Mammary epithelial cell (primary cell): ENCODE results near the gene COL23A1.

Experiments used
- EZH2 ChIP-seq: IDR thresholded peaks from 2 replicates; pipeline ENCODE4 v1.6.1; 2012; ENCODE audit warnings: low read length, inconsistent platforms, borderline replicate concordance
- TF ChIP-seq, protein P1 (sequence below), 2 donors: IDR thresholded peaks in 1 of 2; conservative IDR thresholded peaks in 1 of 2; 2 replicates each; pipeline ENCODE4 v1.5.1; 2011 to 2012; ENCODE audit warnings: inconsistent platforms in 2 of 2, low read length in 2 of 2, mild to moderate bottlenecking in 2 of 2, control low read depth in 1 of 2, low read depth in 1 of 2; ENCODE audit not compliant: insufficient read depth in 1 of 2; ENCODE audit errors: extremely low read depth in 1 of 2

DNA sequence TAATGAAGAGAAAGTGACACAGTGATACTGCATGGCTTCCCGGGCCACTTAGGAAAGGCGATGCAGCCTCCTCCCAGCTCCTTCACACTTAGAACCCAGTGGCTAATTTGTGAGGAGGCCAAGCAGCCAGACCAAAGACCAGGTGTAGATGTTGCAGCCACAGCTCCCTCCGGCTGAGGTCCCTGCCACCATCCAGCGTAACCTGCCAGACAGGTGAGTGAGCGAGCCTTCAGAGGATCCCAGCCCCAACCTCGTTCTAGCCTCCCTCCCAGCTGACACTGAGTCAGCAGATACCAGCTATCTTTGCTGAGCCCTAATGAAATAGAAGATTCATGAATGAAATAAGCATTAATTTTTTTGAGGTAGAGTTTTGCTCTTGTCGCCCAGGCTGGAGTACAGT lies 59.7 kb downstream of the COL23A1 start:
- TF ChIP-seq, protein P1, sequence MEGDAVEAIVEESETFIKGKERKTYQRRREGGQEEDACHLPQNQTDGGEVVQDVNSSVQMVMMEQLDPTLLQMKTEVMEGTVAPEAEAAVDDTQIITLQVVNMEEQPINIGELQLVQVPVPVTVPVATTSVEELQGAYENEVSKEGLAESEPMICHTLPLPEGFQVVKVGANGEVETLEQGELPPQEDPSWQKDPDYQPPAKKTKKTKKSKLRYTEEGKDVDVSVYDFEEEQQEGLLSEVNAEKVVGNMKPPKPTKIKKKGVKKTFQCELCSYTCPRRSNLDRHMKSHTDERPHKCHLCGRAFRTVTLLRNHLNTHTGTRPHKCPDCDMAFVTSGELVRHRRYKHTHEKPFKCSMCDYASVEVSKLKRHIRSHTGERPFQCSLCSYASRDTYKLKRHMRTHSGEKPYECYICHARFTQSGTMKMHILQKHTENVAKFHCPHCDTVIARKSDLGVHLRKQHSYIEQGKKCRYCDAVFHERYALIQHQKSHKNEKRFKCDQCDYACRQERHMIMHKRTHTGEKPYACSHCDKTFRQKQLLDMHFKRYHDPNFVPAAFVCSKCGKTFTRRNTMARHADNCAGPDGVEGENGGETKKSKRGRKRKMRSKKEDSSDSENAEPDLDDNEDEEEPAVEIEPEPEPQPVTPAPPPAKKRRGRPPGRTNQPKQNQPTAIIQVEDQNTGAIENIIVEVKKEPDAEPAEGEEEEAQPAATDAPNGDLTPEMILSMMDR (conservative IDR thresholded peaks at IDR 0.05 in 1 of 2, IDR thresholded peaks at IDR 0.05 in 1 of 2; ENCODE audit: extremely low read depth in 1 of 2, insufficient read depth in 1 of 2, low read depth in 1 of 2, low read length in 2 of 2), result no peak
- no peak for TF ChIP-seq EZH2
